Amniotic epithelial cell (primary cell): ENCODE results near the gene NOG.

Experiments used
- DNase-seq: peaks from one replicate; pipeline ENCODE4 v3.0.0-alpha.2; 2010; ENCODE audit warnings: low read depth

Gene NOG

DNA sequence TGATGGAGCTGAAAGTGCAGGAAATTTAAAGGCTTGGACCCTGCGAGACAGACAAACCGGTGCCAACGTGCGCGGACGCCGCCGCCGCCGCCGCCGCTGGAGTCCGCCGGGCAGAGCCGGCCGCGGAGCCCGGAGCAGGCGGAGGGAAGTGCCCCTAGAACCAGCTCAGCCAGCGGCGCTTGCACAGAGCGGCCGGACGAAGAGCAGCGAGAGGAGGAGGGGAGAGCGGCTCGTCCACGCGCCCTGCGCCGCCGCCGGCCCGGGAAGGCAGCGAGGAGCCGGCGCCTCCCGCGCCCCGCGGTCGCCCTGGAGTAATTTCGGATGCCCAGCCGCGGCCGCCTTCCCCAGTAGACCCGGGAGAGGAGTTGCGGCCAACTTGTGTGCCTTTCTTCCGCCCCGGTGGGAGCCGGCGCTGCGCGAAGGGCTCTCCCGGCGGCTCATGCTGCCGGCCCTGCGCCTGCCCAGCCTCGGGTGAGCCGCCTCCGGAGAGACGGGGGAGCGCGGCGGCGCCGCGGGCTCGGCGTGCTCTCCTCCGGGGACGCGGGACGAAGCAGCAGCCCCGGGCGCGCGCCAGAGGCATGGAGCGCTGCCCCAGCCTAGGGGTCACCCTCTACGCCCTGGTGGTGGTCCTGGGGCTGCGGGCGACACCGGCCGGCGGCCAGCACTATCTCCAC is at the start of gene NOG:
TSS of gene NOG (plus strand) at position 54 of the 674 bp plus-strand sequence. CDS start at position 579, 525 bp downstream.
- peak; percentile 48 for DNase-seq

DNA sequence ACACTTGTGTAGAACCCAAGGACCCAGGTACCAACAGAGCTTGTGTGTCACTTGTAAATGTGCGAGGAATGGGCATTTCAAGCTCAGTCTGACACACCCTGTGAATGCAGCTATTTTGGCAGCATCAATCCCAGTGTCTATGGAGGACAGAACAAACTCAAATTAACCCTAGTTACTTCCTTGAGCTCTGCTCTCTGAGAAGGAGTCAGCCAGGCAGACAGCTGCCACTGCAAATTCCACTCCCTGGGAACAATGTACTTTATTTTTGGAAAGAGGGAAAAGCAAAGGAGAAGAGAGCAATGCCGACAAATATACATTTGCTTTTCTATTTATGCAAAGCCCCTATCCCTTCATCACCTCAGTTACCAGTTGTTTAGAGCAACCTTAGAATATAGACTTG is 48.4 kb upstream of the NOG start:
- DNase-seq, result no peak

DNA sequence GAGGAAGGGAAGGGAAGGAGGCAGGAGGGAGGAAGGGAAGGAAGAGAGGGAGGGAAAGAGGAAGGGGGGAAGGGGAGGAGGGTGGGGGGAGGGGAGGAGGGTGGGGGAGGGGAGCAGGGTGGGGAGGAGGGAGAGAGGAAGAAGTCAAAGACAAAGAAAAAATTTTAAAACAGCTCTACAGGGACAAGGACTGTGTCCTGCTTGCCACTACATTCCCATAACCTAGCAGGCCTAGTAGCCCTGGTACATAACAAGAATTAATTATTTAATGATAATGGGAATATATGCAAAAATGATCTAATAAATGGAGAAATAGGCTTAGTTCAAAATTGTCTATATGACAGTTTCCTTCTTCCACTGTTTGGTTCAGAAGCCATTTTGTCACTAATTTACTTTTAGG is 47.6 kb upstream of the NOG start:
- DNase-seq, result no peak

DNA sequence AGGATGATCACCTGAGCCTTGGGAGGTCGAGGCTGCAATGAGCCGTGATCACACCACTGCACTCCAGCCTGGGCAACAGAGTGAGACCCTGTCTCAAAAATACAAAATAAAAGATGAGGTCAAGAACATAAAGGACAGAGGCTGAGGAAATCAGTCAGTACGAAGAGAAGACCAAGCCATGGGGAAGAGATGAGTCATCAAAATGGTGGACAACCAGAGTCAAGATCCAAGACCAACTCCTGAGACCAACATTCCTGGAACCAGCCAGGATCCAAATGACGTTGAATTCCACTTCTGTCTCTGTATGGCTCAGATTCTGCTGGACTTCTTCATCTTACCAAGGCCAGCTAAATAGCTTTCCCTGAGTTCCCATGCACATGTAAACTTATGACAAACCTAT is 44.8 kb upstream of the NOG start:
- DNase-seq, result no peak

DNA sequence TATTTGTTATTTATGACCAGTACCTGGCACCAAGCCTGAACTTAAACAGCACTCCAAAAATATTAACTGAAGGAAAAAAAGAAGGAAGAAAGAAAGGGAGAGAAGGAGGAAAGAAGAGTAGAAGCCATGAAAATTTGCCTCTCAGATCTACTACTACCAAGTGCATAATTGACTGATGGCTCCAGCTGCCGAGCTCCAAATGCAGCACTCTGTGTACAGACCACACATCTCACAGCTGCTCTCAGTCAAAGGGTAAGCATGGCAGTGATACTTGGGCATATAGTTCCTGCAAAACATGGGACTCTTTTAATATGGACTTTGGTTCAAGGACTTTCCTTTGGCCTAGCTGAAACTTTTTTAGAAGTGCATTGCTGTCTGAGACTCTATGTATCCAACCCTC is 44.0 kb upstream of the NOG start:
- no peak for DNase-seq

DNA sequence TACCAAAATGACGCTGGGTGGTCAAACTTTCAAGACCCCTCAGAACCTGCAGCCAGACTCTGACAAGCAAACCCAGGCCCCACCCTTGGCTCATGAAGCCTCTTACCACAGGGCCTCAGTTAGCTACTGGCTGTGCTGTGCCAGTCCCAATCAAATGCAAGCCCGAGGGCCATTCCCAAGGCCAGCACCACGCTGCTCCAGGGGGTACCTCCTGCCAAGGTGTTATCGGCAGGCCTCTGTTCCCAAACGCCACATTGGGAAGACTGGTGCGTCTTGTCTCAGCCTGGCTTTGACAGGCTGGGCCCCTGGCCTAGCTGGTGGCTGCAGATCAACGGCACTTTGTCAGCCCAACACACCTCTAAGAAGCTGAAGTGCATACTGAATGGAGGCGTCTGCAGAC is 35.8 kb upstream of the NOG start:
- DNase-seq, result no peak

DNA sequence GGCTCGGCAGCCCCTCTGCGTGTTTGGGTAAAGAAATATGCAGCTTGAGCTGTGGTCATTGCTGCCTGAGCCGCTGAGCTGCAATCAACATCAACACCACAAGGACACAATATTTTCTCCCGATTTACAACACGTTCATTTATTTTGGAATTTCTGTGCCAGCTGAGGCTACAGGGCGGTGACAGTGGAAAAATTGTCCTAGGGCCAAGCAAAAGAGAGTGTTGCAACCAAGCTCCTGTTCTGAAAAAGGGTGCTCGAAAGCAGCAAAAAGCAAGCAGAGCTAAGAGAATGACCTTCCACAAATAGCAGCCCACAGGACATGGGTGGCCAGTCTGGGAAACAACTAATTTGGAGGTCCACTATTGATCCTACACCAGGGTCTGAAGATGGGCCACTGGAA is 35.4 kb upstream of the NOG start:
- DNase-seq, result no peak

DNA sequence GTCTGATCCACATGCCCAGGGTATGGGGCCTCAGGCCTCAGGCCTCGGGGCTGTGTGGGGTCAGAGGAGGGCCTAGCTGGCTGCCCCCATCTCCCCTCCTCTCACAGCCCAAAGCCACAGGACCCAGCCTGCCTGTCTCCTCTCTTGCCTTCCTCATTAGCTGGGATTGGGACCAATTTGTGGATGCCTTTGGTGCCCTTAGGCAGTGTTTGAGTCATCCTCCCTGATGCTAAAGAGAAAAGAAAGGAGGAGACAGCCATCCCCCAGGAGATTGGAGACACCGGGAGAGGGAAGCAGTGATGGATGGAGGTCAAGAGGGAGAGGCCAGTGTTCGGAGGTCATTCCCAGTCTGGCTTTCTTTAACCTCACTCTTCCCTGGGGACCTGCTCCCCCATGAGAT is 23.3 kb upstream of the NOG start:
- no peak for DNase-seq

DNA sequence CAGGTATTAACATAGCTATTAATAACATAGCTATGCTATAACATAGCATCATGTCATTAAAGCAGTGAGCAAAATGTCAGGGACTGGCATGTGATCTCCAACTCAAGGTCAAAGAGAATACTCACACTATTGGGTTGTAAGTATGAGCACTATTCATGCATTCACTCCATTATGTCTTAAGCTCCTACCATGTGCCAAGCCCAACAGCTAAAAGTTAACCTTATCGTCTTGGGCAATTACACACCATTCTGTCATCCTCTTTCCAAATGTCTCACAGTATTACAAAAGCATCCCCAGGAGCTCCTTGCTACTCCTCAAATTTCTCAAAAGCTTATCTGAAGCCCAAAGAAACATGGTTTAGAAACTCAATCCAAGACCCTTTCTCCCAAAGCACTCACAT is 22.0 kb upstream of the NOG start:
- no peak for DNase-seq

DNA sequence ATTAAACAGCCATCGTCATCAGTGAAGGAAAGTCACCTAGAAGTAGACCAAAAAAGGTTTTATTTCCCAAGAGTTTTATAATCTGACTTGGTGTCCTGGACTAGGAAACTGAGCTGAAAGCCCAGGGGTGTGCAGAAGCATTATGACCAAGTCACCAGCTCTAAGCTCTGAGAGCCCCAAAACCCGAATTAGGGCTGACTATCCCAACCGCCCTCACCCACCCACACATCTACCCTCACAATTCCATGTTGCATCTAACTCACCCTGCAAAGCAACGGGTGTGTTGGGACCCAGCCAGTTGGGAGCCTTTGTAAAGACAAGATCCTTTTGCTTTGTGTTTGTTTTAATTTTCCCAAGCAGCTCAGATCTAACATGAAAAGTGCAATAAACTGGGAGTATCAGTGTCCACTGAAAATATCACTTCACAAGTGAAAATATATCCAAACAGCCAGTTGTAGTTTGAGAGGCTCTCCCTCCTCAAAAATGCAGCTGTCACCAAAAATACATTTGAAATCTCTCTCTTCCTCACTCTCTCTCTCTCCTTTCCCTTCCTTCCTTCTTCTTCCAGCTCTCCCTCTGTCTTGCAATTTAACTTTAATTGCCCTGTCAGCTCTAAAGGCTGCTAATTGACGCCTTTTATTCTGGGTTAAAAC is 16.2 kb upstream of the NOG start:
- DNase-seq, result no peak

DNA sequence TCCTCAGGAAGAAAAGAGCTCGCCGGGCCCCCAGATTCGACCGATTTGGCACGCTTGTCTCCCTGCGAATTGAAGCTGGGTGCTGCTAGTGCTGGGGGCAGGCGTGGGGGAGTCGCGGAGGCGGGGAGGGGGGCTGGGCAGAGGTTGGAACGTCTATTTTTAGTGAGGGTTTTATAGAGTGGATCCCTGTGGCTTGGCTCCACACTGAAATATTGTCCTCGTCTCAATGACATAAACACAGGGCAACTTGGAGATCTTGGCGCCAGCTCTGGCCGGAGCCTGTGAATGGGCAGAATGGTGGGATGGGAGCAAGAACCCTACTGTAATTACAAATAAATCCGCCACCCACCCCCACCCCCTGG is 15.7 kb upstream of the NOG start:
- no peak for DNase-seq

DNA sequence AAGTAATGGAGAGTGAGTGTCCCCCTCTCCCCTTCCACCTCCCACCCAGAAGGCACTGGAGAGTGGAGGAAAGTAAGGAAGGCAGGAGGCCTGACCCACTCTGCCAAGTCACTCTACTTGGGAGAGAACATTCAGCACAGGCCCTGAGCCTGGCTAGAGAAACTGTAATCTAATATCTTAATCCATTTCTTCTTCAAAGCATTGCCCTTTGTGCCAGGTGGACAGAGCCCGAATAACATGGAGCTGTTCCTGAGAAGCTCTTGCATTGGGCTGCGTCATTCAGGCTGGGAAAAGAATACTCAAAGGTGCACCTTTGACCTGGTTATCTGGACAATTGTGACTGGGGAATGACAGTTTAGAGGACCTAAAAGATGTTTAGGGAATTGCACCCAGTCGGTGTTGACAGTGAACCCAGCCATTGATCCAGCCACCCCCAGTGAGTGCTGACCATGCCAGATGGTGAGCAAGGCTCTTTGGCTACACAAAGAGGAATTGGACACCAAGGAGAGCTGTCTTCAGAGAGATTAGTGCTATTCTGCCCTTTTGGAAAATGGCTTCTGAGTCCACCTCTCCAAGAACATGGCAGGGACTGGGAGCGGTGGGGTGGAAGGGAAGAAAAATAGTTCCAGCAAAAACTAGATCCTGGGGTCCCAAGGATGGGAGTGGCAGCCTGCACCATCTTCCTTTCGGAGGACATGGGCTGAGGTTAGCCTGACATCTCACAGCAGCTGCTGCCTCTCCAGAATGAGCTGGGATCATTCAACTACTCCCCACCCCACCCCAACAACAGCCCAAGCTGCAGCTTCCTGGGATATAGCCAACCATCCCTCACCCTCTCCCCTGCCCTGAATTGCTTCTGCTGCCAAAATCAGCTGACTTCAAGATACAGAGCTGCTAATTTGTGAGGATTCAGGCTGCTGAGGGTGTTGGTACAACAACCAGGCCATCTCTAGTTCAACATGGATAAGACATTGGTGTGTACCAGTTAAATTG is 11.6 kb upstream of the NOG start:
- no peak for DNase-seq

DNA sequence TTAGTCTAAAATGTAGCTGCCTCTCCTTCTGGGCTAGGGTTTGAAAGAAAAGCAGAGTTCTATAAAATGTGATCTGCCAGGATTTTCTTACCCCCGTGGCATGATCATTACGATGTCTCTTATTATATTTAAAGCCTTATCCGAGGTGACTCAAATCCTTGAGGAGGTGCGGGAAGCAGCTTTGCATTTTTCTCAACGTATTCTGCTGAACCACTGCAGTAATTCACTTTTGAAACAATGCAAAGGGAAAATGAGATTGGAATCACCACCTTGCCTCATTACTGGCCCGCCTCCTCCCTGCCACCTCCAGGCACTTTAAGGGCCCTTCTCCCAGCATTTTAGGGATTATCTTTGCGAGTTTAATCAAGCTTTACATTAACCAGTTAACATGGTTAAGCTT is 9.7 kb upstream of the NOG start:
- no peak for DNase-seq

DNA sequence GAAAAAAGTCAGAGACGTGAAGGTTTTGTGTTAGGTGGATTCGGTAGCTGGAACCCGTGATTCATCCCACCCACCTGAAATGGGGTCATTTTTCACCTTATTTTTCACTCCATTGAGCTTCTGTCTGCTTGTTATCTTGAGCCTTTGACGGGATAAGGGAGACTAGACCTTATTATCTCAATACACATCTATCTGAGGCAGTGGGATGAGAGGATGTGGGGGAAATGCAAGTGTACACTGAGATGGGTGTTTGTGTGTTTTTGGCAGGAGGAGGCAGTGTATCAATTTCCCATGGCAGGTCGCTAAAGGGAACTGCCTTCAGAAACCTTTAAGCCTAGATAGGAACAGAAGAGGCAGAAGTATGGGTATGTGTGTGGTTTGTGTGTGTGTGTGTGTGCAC is 6.2 kb upstream of the NOG start:
- DNase-seq, result no peak

DNA sequence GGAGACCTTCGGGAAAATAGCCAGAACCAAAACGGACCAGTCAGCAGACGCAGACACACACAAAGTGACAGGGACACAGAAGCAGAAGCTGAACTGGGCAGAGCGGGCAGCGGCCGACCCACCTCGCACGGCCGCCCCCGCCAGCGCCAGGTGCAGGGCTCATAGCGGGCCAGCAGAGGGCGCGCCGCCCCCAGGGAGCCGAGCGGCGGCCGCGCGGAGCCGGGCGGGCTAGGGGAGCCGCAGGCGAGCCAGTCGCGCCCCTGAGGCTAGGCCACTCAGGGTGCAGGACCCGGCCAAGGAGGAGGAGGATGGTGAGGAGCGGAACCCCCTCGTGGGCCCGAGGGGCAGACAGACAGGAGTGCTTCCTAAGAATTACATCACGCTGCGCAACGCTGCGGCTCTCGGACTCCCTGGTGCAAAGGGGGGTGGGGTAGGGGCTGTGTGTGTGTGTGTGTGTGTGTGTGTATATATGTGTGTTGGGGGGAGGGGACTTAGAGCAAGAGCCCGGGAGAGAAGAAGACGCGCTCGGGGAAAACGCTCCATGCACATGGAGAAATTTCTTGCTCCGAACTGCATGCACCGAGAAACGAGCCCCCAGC is 913 bp upstream of the NOG start:
- DNase-seq, result peak; percentile 7

DNA sequence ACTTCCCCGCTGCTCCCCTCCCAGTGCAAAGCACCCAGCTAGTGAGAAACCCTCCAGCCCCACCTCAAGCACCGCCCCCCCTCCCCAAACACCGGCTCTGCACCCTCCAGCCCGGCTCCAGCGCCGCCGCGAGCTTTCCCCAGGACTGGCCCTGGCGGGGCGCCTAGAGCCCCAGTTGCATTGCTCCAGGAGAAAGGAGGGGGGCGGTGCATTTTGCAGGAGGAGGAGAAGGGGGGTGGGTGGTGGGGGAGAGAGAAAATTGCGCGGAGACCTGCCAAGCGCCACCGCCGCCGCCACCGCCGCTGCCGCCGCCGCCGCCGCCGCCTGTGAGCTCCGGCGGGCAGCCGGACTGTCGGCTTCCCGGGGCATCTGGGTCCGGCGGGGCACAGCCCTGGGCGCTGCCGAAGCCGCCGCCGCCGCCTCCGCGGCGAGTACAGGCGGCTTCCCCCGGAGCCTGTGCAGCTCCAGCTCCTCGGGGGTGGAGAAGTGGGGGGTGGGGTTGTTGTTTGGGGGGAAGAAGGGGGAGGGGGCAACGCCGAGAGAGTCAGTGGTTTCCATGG is 333 bp upstream of the NOG start:
- DNase-seq, result no peak

DNA sequence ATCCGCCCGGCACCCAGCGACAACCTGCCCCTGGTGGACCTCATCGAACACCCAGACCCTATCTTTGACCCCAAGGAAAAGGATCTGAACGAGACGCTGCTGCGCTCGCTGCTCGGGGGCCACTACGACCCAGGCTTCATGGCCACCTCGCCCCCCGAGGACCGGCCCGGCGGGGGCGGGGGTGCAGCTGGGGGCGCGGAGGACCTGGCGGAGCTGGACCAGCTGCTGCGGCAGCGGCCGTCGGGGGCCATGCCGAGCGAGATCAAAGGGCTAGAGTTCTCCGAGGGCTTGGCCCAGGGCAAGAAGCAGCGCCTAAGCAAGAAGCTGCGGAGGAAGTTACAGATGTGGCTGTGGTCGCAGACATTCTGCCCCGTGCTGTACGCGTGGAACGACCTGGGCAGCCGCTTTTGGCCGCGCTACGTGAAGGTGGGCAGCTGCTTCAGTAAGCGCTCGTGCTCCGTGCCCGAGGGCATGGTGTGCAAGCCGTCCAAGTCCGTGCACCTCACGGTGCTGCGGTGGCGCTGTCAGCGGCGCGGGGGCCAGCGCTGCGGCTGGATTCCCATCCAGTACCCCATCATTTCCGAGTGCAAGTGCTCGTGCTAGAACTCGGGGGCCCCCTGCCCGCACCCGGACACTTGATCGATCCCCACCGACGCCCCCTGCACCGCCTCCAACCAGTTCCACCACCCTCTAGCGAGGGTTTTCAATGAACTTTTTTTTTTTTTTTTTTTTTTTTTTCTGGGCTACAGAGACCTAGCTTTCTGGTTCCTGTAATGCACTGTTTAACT is 1.0 kb downstream of the NOG start:
- DNase-seq, result no peak

DNA sequence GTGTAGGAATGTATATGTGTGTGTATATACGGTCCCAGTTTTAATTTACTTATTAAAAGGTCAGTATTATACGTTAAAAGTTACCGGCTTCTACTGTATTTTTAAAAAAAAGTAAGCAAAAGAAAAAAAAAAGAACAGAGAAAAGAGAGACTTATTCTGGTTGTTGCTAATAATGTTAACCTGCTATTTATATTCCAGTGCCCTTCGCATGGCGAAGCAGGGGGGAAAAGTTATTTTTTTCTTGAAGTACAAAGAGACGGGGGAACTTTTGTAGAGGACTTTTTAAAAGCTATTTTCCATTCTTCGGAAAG is 1.6 kb downstream of the NOG start:
- DNase-seq, result no peak

DNA sequence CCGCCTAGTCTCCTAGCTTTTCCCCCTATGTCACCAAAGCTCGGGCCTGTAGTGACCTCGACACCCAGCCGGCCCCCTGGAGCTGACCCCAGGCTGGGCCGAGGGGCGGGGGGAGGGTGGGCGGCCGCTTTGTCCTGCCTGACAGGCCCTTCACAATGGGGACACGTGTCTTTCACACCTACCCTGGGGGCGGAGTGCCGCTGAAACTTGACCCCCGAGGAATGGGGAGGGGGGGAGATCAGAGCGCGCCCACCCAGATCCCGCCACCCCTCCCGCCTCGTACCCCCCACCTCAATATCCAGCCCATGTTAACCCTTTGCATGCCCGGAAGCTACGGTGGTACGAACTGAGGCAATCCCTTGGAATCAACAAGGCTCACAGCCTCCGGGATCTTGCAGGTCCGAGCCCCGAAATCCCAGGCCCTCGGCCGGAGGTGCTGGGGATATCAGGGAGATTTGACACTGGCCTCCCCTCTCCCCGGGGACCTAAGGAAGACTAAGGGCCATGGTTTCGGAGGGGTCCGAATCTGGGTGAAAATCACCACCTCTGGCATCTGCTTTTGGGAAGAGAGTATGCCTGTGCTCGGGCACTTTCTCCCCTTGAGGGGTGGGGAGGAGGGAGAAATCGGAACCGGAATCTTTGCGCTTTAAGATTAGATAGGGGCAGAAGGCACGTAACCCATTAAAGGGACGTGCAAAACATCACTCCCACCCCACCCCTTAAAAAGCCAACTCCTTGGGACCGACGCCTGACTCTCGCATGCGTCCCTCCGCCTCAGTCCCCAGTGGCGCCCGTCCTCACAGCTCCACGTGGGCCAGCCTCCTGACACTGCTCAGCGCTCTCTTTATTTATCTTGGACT is 2.6 kb downstream of the NOG start:
- DNase-seq, result no peak

DNA sequence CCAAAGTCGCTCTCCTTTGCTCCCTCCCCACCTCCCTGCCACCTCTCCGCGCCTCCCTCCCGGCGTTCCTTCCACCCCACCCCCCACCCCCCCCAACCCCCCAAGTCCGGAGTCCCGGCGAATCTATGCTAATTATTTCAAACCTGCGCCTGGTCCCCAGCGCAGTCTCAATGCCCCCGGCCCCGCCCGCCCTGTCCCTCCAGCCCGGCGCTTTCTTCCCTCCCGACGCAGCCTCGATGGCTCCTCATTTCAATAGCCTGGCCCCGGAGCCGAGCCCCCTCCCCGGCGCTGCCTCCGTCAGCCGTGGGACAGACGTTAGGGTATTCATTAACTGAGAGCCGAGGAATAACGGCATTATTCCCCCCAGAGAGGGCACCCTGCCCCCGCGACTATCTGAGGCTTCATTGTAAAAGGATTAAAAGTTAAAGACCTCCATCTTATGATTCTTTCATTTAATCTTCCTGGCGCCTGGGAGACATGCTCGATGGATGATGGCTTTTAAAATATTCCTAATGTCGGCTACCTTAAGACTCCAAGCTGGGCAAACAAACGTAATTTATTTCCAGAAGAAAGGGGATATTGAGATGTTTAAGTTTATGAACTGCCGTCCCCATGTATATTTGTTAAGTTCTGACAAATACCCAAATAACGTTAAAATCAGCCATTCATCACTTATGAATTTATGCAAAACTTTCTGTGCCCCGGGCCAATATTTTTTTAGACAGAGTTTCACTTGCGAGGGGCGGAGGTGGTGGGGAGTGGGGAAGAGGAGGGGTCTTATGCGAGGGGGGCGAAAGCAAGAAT is 3.4 kb downstream of the NOG start:
- no peak for DNase-seq
